Measurements from ENCODE around the gene NUAK1.

DNA sequence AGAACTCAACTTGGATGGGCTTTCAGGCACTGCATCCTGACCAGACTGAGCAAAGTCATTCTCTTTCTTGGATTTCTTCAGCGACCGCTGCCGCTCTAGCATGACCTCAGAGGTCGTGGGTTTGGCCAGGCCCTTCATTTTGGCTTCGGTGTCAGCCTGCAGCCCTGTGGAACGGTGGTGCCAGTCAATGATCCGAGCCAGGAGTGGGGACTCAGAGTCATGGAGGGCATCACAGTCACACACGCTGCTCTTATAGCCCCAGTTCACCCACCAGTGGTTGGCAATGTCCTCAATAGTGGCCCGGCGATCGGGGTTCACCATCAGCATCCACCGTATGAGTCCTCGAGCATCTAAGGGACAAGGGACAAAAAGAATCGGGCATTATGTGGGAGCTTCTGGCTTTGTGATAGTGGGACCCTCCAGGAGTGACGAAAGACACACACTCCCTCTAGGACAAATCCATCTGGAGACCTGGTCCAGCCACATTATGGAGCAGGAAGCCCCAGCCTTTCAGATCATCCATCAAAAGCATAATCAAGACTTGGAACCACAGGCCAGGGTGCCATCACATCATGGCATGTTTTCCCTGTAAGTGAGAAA lies 71.0 kb downstream of the NUAK1 start:
- TF ChIP-seq POLR2AphosphoS5 (IDR thresholded peaks at IDR 0.05; ENCODE audit: low read depth, low read length) = no peak
- no peak for TF ChIP-seq TAF1 (IDR thresholded peaks at IDR 0.05; ENCODE audit: borderline replicate concordance, insufficient read depth, low read length)
- TF ChIP-seq, protein P1, sequence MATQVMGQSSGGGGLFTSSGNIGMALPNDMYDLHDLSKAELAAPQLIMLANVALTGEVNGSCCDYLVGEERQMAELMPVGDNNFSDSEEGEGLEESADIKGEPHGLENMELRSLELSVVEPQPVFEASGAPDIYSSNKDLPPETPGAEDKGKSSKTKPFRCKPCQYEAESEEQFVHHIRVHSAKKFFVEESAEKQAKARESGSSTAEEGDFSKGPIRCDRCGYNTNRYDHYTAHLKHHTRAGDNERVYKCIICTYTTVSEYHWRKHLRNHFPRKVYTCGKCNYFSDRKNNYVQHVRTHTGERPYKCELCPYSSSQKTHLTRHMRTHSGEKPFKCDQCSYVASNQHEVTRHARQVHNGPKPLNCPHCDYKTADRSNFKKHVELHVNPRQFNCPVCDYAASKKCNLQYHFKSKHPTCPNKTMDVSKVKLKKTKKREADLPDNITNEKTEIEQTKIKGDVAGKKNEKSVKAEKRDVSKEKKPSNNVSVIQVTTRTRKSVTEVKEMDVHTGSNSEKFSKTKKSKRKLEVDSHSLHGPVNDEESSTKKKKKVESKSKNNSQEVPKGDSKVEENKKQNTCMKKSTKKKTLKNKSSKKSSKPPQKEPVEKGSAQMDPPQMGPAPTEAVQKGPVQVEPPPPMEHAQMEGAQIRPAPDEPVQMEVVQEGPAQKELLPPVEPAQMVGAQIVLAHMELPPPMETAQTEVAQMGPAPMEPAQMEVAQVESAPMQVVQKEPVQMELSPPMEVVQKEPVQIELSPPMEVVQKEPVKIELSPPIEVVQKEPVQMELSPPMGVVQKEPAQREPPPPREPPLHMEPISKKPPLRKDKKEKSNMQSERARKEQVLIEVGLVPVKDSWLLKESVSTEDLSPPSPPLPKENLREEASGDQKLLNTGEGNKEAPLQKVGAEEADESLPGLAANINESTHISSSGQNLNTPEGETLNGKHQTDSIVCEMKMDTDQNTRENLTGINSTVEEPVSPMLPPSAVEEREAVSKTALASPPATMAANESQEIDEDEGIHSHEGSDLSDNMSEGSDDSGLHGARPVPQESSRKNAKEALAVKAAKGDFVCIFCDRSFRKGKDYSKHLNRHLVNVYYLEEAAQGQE (IDR thresholded peaks at IDR 0.05; ENCODE audit: insufficient read depth in 1 of 2, low read depth in 2 of 2, low read length in 2 of 2) = no peak
